ENCODE results near the gene ORMDL3. TPM values are rescaled to one million over a fixed set of nuclear protein-coding genes. Genes with fewer than 3 reads are reported as not detected.

Gene ORMDL3, protein sequence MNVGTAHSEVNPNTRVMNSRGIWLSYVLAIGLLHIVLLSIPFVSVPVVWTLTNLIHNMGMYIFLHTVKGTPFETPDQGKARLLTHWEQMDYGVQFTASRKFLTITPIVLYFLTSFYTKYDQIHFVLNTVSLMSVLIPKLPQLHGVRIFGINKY
- 10 to 100 TPM; 39.7 to 50.4 TPM for total RNA-seq
- long read RNA-seq, transcript ORMDL3-201 (4 exons, 2,111 nt): major isoform, 11 of 16 reads
- long read RNA-seq, transcript ORMDL3-204 (4 exons, 2,106 nt): minor isoform, 5 of 16 reads
- long read RNA-seq, partial matches to known transcripts: 0 of 16 reads
- long read RNA-seq, other reads (novel, unspliced or antisense): 0 of 16 reads

DNA sequence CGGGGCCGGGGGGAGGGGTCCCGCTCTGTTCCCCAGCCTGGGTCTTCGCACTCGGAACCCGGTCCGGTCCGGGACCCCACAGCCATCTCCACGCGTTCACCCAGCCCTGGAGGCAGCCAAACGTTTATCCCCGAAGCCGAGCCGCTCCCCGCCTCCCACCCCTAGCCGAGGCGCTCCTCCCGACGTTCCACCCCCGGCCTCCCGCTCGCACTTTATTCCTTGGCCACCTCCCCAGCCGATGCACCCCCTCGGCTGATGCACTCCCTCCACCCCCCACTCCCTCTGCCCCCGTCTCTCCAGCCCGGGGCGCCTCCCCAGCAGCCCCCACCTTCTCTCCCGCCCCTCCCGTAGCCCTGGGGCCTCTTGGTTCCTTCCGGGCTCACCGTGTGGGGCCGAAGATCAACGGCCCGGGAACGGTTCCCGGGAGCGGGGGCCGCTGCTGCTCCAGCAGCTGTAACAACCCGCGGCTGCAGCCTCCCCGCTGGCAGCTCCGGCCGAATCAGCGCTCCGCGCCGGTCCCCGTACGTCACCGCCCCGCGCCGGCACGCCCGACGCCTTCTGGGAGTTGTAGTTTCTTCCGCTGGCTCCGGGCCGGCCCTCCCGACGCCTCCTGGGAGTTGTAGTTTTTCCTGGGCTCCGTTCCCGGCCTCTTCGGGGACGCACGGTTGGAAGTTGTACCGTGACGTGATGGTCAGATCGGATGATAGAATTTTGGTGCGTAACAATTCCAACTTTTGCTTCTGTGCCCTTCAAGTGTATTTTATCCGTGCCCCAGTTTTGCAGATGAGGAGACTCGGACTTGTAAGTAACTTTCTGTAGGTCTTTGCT is at the start of gene ORMDL3, which contains the start of gene LRRC3C:
ORMDL3 (minus strand) TSS at position 501 of the 828 bp plus-strand sequence. CDS start 3,398 bp downstream, outside the sequence.
LRRC3C (plus strand) TSS at position 632 of the 828 bp plus-strand sequence. CDS start 13,792 bp downstream, outside the sequence.
- DNase-seq (peak; percentile 94), ATAC-seq (peak; percentile 91 to 95)
- intact Hi-C loops (cut with DNase I): no loop called here

DNA sequence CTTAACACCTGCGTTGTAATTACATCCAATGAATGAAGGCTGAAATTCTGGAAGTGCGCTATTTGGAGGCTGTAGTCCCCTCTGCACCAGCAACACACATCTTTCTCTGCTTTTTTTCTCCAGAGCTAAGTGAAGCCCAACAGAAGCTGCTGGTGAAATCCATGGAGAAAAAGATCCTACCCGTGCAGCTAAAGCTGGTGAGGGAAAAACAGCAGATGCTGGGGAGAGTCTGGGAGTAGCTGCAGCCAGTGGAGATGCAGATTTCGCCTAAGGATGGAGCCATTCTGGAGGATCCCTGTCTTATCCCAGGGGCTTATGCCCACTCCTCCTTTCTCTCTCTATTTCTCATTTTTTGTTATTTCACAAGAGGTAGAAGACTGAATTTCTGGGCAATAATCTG is 48.4 kb upstream of the ORMDL3 start:
- intact Hi-C loops (cut with DNase I): loop anchor here in 1 of 2 donors (10.0 kb wide), 1 partner anchor 101 kb away; no protein-coding TSS in a partner anchor
- DNase-seq (no peak), ATAC-seq (no peak)

DNA sequence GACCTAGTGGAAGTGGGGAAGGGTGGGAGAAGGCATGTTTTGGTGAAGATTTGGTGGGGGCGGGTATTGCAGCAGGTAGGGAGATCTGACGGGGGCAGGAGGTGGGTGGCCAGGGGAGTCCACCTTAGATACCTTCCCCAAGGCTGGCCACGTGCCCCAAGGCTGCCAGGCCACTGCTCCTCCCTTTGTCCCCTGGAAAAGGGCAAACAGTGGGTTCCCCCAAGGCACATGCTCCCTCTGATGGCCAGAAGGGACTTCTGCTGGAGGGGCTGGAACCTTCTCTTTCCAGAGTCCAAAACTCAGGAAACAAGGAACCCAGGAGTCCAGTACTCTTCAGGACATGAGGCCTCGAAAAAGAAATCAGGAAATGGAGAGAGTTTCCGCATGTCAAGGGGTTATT is 47.0 kb upstream of the ORMDL3 start:
- ATAC-seq (no peak), DNase-seq (no peak)
- intact Hi-C loops (cut with DNase I): loop anchor here in 1 of 2 donors (10.0 kb wide), 1 partner anchor 100 kb away; no protein-coding TSS in a partner anchor

DNA sequence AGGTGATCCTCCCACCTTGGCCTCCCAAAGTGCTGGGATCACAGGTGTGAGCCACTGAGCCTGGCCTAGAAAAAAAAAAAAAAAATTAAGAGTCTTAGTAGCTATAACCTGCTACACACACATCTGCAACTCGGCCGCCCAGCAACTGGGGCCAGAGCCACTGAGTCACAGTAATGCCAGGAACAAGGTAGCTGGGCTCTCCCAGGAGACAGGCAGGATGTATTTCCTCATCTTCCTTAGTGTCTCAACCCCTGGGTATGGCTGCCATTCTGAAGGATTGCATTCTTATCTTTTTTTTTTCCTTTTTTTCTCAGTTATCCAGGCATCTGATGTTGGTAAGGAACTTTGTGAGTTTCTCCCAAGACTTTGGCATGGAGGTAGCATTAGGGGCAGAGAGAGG is 46.1 kb upstream of the ORMDL3 start:
- DNase-seq (no peak), ATAC-seq (peak in 1 of 2 donors; percentile 30)
- intact Hi-C loops (cut with DNase I): loop anchor here in 1 of 2 donors (10.0 kb wide), 1 partner anchor 99 kb away; no protein-coding TSS in a partner anchor

DNA sequence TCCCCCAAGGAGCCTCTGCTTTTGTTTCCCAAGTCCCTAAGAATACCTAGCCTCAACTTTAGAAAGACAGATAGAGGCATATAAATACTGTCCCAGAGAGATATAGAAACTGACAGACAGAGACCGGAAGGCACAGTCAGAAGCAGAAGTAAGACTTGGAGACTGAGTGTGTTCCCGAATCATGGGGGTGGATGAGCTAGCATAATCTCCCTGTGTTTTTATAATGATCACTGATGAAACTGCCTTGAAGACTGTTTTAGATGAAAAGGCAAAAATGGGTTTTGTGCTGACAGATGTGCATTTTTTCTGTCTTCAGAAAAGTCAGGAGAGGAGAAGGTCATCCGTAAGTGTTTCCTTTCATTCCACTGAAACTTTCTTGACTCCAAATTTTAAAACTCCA is 44.9 kb upstream of the ORMDL3 start:
- intact Hi-C loops (cut with DNase I): loop anchor here in 1 of 2 donors (10.0 kb wide), 1 partner anchor 97 kb away; no protein-coding TSS in a partner anchor
- DNase-seq (no peak), ATAC-seq (peak; percentile 54 to 78)

DNA sequence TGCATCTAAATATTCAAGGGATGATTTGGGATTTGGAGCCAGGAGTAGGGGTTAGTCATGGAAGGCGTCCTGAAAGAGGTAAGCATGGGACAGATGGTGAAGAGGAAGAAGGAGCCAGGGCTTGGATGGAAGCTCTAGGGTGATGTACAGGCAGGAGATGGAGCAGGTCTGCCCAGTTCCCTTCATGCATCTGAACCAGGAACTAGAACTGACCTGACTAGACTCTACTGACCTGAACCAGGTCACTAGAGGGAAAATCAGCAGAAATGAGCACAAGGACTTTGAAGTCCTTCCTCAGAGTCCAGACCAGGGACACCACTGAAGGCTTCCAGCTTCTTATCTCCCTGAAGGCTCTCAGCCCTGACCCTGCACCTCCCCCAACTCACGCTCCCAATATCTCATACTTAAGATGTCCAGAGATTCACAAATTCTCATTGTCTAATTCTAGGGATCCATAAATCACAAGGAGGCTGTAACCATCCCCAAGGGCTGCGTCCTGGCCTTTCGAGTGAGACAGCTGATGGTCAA is 43.7 kb upstream of the ORMDL3 start:
- intact Hi-C loops (cut with DNase I): loop anchor here in 1 of 2 donors (10.0 kb wide), 1 partner anchor 96 kb away; no protein-coding TSS in a partner anchor
- no peak for DNase-seq
- ATAC-seq: no peak

DNA sequence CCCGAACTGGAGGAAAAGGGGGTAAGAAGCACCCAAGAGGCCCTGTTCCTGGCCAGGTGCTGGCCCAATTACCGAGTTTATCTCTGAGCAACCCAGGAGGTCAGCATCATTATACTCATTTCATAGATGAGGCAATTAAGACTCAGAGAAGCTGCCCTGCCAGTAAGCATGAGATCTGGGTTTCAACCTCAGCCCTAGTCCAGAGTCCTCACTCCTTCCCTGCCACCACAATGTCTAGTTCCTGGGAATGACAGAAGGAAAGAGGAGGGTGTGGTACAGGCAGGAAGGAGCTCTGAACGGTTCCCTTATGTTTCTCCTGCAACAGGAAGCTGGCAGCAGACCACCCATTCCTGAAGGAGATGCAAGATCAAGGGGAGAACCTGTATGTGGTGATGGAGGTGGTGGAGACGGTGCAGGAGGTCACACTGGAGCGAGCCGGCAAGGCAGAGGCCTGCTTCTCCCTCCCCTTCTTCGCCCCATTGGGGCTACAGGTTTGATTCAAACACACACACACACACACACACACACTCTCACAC is 42.8 kb upstream of the ORMDL3 start:
- no peak for DNase-seq
- intact Hi-C loops (cut with DNase I): loop anchor here in 1 of 2 donors (10.0 kb wide), 1 partner anchor 95 kb away; no protein-coding TSS in a partner anchor
- no peak for ATAC-seq

DNA sequence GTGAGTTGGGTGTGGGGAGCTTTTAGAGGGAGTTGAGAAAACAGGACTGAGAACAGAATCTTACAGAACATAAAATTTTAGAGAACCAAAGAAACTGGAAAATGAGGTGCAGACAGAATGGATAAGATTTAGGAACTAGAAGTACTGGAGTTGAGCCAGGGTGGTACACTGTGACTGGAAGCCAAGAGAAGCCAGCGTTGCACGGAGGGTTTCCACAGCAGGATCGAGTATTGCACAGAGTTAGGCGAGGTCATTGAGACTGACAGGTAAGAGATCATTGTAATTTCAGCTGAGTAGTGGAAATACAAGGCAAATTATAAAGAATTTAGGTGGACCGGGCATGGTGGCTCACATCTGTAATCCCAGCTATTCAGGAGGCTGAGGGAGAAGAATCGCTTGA is 42.0 kb upstream of the ORMDL3 start:
- ATAC-seq: no peak
- no peak for DNase-seq
- intact Hi-C loops (cut with DNase I): no loop called here

DNA sequence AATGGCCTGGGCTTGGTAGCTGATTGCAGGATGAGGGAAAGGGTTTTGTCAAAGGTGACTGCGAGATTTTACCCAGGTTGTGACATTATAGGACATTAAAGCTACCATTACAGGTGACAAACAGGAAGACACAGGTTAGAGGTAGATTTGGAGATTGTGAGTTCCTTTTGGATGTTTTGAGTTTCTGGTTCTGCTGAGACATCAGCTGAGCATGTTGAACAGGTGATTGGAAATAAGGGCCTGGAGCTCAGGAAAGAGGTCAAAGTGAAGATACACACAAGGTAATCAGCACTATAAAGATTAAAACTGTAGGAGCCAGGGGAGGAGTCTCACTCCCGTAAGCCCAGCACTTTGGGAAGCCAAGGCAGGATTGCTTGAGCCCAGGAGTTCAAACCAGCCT is 41.4 kb upstream of the ORMDL3 start:
- no peak for ATAC-seq
- intact Hi-C loops (cut with DNase I): no loop called here
- no peak for DNase-seq

DNA sequence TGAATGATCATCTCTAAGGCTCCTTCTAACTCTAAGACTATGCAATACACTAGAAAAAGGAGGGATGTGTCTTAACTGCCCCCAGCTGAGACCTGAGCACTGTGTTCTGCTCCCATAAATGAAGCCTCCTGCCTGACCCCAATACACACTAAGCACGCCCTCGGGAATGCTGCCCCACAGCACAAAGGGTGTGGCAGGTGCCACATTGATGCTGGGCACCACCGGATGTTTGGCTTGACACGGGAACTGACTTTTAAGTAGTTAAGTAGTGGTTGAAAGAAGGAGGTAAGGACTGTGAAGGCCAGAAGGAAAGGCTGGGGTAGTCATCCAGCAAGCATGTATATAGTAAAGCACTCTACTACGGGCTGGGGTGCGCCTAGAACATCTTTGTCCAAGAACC is 39.4 kb upstream of the ORMDL3 start:
- intact Hi-C loops (cut with DNase I): no loop called here
- no peak for DNase-seq
- ATAC-seq: no peak

DNA sequence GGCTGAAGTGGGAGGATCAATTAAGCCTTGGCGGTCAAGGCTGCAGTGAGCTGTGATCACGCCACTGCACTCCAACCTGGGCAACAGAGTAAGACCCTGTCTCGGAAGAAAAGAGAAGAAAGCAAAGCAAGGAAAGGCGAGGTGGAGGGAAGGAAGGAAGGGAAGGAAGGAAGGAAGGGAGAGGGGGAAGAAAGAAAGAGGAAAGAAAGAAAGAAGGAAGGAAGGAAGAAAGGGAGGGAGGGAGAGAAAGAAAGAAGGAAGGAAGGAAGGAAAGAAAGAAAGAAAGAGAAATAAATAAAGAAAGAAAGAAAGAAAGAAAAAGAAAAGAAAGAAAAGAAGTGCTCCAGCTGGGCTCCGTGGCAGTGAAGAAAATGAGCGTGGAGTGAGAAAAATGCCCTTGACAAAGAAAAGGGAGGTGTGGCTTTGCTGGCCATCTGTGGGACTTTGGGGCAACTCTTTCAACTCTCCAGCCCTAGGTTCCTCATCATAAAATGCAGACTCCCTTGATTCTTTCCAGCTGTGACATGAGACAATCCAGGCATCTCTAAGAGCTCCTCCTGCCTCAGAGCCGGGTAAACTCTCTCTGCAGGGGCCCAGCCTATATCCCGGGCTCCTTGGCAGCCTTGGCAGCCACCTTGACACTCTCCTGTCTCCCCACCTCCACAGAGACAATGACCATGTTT is 37.8 kb upstream of the ORMDL3 start:
- intact Hi-C loops (cut with DNase I): no loop called here
- DNase-seq (no peak), ATAC-seq (no peak)

DNA sequence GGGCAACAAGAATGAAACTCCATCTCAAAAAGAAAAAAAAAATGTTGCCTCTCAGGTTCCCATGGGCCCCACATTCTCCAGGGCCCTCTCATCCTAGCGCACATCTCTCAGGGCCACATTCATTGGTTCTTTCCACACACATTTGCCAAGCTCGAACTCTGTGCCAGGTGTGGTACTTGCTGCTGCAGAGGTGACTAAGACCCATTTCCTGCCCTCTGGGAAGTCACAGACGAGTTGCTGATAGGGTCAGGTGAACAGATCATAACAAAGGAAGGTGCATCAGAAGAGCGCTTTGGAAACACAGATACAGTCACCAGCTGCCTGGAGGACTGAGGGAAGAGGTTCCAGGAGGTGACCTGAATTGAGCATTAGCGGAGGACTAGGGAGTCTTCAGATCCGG is 36.4 kb upstream of the ORMDL3 start:
- intact Hi-C loops (cut with DNase I): no loop called here
- DNase-seq (no peak), ATAC-seq (no peak)

DNA sequence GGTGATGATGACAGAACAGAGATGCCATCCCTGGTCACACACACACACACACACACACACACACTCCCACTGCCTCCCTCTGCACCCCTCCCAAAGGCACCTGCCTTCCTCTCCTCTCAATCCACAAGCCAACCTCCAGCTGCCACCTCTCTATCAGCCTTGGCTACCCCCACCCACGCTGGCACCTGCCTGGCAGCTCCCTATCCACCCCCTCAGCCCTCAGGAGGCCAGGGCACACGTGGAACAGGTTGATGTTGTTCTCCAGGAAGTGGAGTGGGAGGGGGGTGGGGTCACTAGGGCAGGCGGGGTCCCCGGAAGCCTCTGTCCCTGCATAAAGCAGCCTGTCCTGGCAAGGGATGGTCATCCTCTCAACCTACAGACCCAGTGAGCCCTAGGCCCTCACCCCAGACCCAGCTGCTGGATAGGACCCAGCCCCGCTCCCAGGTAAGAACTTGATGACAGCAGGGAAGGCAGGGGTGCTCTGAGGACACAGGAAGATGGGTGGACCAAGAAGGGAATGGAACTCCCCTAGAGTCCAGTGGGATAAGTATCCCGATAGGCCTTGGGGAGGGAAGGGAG is 35.3 kb upstream of the ORMDL3 start, which contains the start of gene GSDMA:
GSDMA (plus strand) TSS at position 363 of the 579 bp plus-strand sequence. CDS start 2,684 bp downstream, outside the sequence.
- no peak for DNase-seq
- no peak for ATAC-seq
- intact Hi-C loops (cut with DNase I): no loop called here

DNA sequence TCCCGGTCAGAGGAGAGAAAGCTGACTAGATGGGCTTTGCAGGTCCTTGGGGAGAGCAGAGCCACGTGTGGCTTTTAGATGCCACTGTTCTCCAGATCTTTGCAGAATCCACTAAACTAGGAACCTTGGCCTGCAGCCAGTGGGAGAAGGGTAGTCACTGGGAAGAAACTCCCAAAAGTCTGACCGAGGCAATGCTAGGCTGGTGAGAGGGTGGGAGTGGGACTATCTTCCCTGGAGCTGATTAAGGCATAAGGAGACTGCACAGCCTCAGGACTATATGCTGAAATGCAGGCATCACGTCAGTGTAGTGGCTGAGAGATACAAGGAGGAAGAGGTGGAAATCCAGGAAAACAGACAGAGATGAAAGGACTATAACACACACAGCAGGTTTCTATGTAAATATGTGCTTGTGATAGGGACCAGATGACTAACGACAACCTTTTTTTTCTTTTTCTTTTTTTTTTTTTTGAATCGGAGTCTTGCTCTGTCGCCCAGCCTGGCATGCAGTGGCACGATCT is 33.2 kb upstream of the ORMDL3 start:
- intact Hi-C loops (cut with DNase I): no loop called here
- DNase-seq (no peak), ATAC-seq (peak in 1 of 2 donors; percentile 13)

DNA sequence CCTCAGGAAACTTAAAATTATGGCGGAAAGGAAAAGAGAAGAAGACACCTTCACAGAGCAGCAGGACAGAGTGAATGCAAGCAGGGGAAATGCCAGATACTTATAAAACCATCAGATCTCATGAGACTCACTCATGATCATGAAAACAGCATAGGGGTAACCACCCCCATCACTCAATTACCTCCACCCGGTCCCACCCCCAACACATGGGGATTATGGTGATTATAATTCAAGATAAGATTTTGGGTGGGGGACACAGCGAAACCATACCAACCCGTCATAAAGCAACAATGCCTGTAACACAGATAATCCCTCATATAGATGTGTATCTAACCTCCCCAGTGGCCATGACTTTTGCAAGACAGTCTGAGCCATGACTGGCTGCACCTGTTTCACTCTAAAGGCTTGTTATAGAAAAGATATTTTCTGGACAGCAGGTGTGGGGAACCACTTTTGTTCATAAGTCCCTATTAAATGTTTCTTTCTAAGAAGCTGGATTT is 28.4 kb upstream of the ORMDL3 start:
- DNase-seq: no peak
- no peak for ATAC-seq
- intact Hi-C loops (cut with DNase I): no loop called here

DNA sequence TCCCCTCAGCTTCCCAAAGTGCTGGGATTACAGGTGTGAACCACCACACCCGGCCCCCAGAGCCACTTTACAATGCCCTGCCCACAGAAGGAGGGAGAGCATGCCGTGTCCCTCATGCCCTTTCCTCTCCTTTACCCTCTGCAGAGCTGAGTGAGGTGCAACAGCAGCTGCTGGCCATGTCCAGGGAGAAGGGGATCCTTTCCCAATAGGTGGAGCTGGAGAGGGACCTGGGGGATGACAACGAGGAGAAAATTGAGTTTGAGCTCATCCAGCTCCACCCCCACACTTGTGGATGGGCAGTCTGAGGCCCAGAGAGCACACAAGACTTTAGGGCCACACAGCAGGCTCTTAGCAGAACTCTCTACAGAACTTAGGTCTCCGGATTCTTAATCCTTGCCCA is 27.5 kb upstream of the ORMDL3 start:
- DNase-seq (no peak), ATAC-seq (no peak)
- intact Hi-C loops (cut with DNase I): no loop called here

DNA sequence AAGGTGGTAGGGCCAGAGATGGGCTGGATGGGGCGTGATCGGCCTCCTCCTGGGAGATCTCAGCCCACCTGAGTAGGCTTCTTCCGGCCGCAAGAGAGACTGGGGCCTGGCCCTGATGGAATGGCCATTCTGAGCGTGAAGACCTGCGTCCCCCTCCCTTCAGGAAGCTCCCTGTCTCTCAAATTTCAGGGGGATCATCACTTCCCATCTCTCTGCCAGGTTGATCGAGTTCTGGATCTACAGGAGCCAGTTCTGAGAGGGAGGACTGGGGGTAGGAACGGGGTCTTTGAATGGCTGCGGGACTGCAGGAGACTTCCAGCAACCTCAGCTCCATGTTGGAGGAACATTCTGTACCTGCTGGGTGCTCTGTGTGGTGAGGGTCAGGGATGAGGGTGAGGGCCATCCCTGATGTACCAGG is 26.1 kb upstream of the ORMDL3 start:
- DNase-seq (no peak), ATAC-seq (no peak)
- intact Hi-C loops (cut with DNase I): no loop called here
